ENCODE data around the gene C11orf24.
"Not testable (repeated sequence)": the region's sequence is repeated elsewhere in the genome, so short reads cannot be mapped to it uniquely, and the experiment has no call there.

Gene C11orf24

DNA sequence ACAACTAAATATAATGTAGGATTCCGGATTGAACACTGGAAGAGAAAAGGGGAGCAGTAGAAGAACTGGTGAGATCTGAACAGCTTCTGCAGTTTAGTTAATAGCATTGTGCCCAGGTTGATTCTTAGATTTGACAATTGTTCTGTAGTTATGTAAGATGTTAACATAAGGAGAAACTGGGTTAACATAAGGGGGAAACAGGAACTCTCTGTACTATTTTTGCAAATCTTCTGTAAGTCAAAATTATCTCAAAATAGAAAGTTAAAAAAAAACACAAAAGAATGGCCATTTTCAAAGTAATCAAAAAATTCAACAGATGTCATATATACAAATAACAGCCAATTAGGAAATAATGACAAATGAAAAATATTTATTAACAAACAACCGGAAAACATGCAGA is 21.9 kb upstream of the C11orf24 start:
- Histone ChIP-seq H3K4me1 (ENCODE audit: insufficient read depth, low read length, poor library complexity, severe bottlenecking) (peaks cover 2% of the 10 kb centered on the region), H3K4me3 (ENCODE audit: low read length, poor library complexity, severe bottlenecking) (no peak overlapping the region), H3K4me2 (ENCODE audit: low read depth, low read length, poor library complexity, severe bottlenecking) (no peak overlapping the region), H3F3A (ENCODE audit: low read depth) (no peaks in the 10 kb centered on the region), H2AFZ (ENCODE audit: low read length) (no peak overlapping the region), H3K9ac (ENCODE audit: low read depth, low read length, poor library complexity, severe bottlenecking) (no peak overlapping the region), H4K20me1 (ENCODE audit: insufficient read depth, low read length, poor library complexity, severe bottlenecking) (no peaks in the 10 kb centered on the region), H3K27me3 (ENCODE audit: insufficient read depth, low read length, poor library complexity, severe bottlenecking) (no peaks in the 10 kb centered on the region), H3K9me2 (replicated peaks; ENCODE audit: low read depth, low read length) (no peaks in the 10 kb centered on the region), H3K9me3 (ENCODE audit: insufficient read depth, low read depth, low read length) (no peaks in the 10 kb centered on the region; the same call in 1 of the 2 replicates), H3K79me2 (ENCODE audit: insufficient read depth, low read length) (no peaks in the 10 kb centered on the region), H3K36me3 (ENCODE audit: insufficient read depth, low read length) (no peaks in the 10 kb centered on the region)
- TF ChIP-seq EZH2phosphoT487 (IDR thresholded peaks at IDR 0.05; ENCODE audit: borderline replicate concordance): no peak
- TF ChIP-seq, protein P1, sequence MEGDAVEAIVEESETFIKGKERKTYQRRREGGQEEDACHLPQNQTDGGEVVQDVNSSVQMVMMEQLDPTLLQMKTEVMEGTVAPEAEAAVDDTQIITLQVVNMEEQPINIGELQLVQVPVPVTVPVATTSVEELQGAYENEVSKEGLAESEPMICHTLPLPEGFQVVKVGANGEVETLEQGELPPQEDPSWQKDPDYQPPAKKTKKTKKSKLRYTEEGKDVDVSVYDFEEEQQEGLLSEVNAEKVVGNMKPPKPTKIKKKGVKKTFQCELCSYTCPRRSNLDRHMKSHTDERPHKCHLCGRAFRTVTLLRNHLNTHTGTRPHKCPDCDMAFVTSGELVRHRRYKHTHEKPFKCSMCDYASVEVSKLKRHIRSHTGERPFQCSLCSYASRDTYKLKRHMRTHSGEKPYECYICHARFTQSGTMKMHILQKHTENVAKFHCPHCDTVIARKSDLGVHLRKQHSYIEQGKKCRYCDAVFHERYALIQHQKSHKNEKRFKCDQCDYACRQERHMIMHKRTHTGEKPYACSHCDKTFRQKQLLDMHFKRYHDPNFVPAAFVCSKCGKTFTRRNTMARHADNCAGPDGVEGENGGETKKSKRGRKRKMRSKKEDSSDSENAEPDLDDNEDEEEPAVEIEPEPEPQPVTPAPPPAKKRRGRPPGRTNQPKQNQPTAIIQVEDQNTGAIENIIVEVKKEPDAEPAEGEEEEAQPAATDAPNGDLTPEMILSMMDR (conservative IDR thresholded peaks at IDR 0.05; ENCODE audit: low read length): no peak

DNA sequence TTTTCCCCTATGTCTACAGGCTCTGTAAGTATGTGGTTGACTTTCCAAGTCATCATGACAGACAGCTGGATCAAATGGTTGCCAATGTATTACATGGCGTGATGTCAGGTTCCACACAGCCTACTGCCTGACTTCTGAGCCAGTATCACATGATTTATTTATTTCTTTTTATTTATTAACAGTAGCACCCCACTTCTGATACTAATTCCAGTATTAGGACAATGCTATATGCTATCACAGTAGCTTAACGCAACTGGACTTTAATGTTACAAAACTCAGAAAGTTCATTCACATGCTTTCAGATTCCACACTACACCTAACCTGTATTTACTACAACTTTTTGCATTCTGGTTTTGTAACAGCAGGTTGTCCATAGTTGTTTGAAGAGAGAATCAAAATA is 17.7 kb upstream of the C11orf24 start:
- no peak for TF ChIP-seq EZH2phosphoT487 (IDR thresholded peaks at IDR 0.05; ENCODE audit: borderline replicate concordance)
- TF ChIP-seq, protein P1 (conservative IDR thresholded peaks at IDR 0.05; ENCODE audit: low read length): no peak
- Histone ChIP-seq H3F3A (ENCODE audit: low read depth) (no peaks in the 10 kb centered on the region), H3K4me1 (ENCODE audit: insufficient read depth, low read length, poor library complexity, severe bottlenecking) (peaks cover 4% of the 10 kb centered on the region), H3K79me2 (ENCODE audit: insufficient read depth, low read length) (no peaks in the 10 kb centered on the region), H3K9ac (ENCODE audit: low read depth, low read length, poor library complexity, severe bottlenecking) (no peak overlapping the region), H2AFZ (ENCODE audit: low read length) (no peak overlapping the region), H3K9me2 (replicated peaks; ENCODE audit: low read depth, low read length) (no peaks in the 10 kb centered on the region), H3K9me3 (ENCODE audit: insufficient read depth, low read depth, low read length) (no peaks in the 10 kb centered on the region; the same call in 1 of the 2 replicates), H4K20me1 (ENCODE audit: insufficient read depth, low read length, poor library complexity, severe bottlenecking) (no peaks in the 10 kb centered on the region), H3K4me2 (ENCODE audit: low read depth, low read length, poor library complexity, severe bottlenecking) (no peak overlapping the region), H3K36me3 (ENCODE audit: insufficient read depth, low read length) (no peaks in the 10 kb centered on the region), H3K4me3 (ENCODE audit: low read length, poor library complexity, severe bottlenecking) (no peak overlapping the region), H3K27me3 (ENCODE audit: insufficient read depth, low read length, poor library complexity, severe bottlenecking) (no peaks in the 10 kb centered on the region)

DNA sequence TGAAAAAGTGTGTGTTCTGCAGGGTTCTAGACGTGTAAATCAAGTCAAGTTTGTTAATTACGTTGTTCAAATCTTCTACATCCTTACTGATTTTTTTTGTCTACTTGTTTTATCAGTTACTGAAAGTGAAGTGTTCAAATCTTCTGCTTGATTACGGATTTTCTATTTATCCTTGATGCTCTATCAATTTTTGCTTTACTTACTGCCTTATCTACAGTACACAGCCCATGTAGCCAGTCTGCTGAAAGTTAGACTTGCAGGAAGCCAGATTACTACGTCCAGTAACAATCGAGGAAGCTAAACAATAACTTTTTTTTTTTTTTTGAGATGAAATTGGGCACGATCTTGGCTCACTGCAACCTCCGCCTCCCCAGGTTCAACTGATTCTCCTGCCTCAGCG is 15.6 kb upstream of the C11orf24 start:
- Histone ChIP-seq H3K36me3 (ENCODE audit: insufficient read depth, low read length) (no peaks in the 10 kb centered on the region), H3K4me3 (ENCODE audit: low read length, poor library complexity, severe bottlenecking) (no peak overlapping the region), H3K79me2 (ENCODE audit: insufficient read depth, low read length) (no peaks in the 10 kb centered on the region), H2AFZ (ENCODE audit: low read length) (no peak overlapping the region), H3K4me2 (ENCODE audit: low read depth, low read length, poor library complexity, severe bottlenecking) (no peak overlapping the region), H3K9ac (ENCODE audit: low read depth, low read length, poor library complexity, severe bottlenecking) (no peak overlapping the region), H3K27me3 (ENCODE audit: insufficient read depth, low read length, poor library complexity, severe bottlenecking) (no peaks in the 10 kb centered on the region), H3F3A (ENCODE audit: low read depth) (no peaks in the 10 kb centered on the region), H3K4me1 (ENCODE audit: insufficient read depth, low read length, poor library complexity, severe bottlenecking) (peaks cover 11% of the 10 kb centered on the region), H3K9me2 (replicated peaks; ENCODE audit: low read depth, low read length) (no peaks in the 10 kb centered on the region), H3K9me3 (ENCODE audit: insufficient read depth, low read depth, low read length) (no peaks in the 10 kb centered on the region; the same call in 1 of the 2 replicates), H4K20me1 (ENCODE audit: insufficient read depth, low read length, poor library complexity, severe bottlenecking) (no peaks in the 10 kb centered on the region)
- TF ChIP-seq, protein P1 (conservative IDR thresholded peaks at IDR 0.05; ENCODE audit: low read length): no peak
- TF ChIP-seq EZH2phosphoT487 (IDR thresholded peaks at IDR 0.05; ENCODE audit: borderline replicate concordance): no peak

DNA sequence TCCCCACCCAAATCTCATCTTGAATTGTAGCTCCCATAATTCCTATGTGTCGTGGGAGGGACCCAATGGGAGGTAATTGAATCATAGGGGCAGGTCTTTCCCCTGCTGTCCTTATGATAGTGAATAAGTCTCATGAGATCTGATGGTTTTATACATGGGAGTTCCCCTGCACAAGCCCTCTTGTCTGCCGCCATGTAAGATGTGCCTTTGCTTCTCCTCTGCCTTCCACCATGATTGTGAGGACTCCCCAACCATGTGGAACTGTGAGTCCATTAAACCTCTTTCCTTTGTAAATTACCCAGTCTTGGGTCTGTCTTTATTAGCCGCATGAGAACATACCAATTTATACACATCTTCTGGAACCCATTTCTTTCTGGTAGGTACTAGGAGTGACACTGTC is 12.8 kb upstream of the C11orf24 start:
- H3K9me2 ChIP-seq (replicated peaks; ENCODE audit: low read depth, low read length); H2AFZ ChIP-seq (ENCODE audit: low read length); H3K9me3 ChIP-seq (ENCODE audit: insufficient read depth, low read depth, low read length); H4K20me1 ChIP-seq (ENCODE audit: insufficient read depth, low read length, poor library complexity, severe bottlenecking); H3K4me2 ChIP-seq (ENCODE audit: low read depth, low read length, poor library complexity, severe bottlenecking); H3K36me3 ChIP-seq (ENCODE audit: insufficient read depth, low read length); H3K9ac ChIP-seq (ENCODE audit: low read depth, low read length, poor library complexity, severe bottlenecking); H3K27me3 ChIP-seq (ENCODE audit: insufficient read depth, low read length, poor library complexity, severe bottlenecking); H3K79me2 ChIP-seq (ENCODE audit: insufficient read depth, low read length); H3K4me3 ChIP-seq (ENCODE audit: low read length, poor library complexity, severe bottlenecking); H3F3A ChIP-seq (ENCODE audit: low read depth): not testable (repeated sequence)
- H3K4me1 ChIP-seq (ENCODE audit: insufficient read depth, low read length, poor library complexity, severe bottlenecking): peaks cover 22% of the 10 kb centered on the region

Measured in Loucy (cell line).